CD8-positive, alpha-beta memory T cell (primary cell): ENCODE data around the gene TMEM217. TPM values are rescaled to one million over a fixed set of nuclear protein-coding genes. Genes with fewer than 3 reads are reported as not detected.
"Not testable (repeated sequence)": the region's sequence is repeated elsewhere in the genome, so short reads cannot be mapped to it uniquely, and the experiment has no call there.

Source experiments
- CTCF ChIA-PET: fragments of 350-600 bp; sonication (Branson Sonifier 250); formaldehyde crosslinking; loops from one replicate; lab custom pipeline; 2021; ENCODE audit warnings: antibody characterized with exemption; lab: Charles Lee
- POLR2A ChIA-PET: fragments of 350-600 bp; sonication (Branson Sonifier 250); formaldehyde crosslinking; loops from one replicate; lab custom pipeline; 2021; ENCODE audit warnings: antibody characterized with exemption; lab: Charles Lee
- DNase-seq, 5 donors: peaks; one replicate each; pipeline versions ENCODE4 v3.0.0 to v3.0.0-alpha.2; 2020 to 2022; ENCODE audit warnings: mixed read lengths in 1 of 5
- H3K27ac ChIP-seq: one replicate; pipeline ENCODE4 v1.7.0; 2013; ENCODE audit warnings: low read depth, mild to moderate bottlenecking, low read length, moderate library complexity
- H3K27me3 ChIP-seq: 2 replicates; pipeline ENCODE4 v1.7.0; 2013; ENCODE audit warnings: low read length, mild to moderate bottlenecking; ENCODE audit not compliant: insufficient read depth, poor library complexity, severe bottlenecking
- H3K36me3 ChIP-seq: 2 replicates; pipeline ENCODE4 v1.7.0; 2013; ENCODE audit warnings: mild to moderate bottlenecking, low read length, moderate library complexity; ENCODE audit not compliant: insufficient read depth
- H3K4me1 ChIP-seq: 2 replicates; pipeline ENCODE4 v1.7.0; 2013; ENCODE audit warnings: mild to moderate bottlenecking, low read length, moderate library complexity; ENCODE audit not compliant: insufficient read depth
- H3K4me3 ChIP-seq: 2 replicates; pipeline ENCODE4 v1.7.0; 2013; ENCODE audit warnings: mild to moderate bottlenecking, low read length
- H3K9me3 ChIP-seq: 2 replicates; pipeline ENCODE4 v1.7.0; 2013; ENCODE audit warnings: mild to moderate bottlenecking, low read length
- H3K27ac Mint-ChIP-seq, 8 donors: one replicate each; pipeline ENCODE4 v1.8.0; 2020 to 2021; ENCODE audit warnings: mixed read lengths in 8 of 8, mild to moderate bottlenecking in 6 of 8, inconsistent platforms in 3 of 8, moderate library complexity in 3 of 8
- H3K27me3 Mint-ChIP-seq, 2 donors: one replicate each; pipeline ENCODE4 v1.8.0; 2020 to 2021; ENCODE audit warnings: mixed read lengths in 2 of 2, mild to moderate bottlenecking in 1 of 2, moderate library complexity in 1 of 2
- H3K36me3 Mint-ChIP-seq, 3 donors: one replicate each; pipeline ENCODE4 v1.8.0; 2020 to 2021; ENCODE audit warnings: mixed read lengths in 3 of 3, inconsistent platforms in 1 of 3, mild to moderate bottlenecking in 1 of 3
- H3K4me1 Mint-ChIP-seq, 3 donors: one replicate each; pipeline ENCODE4 v1.8.0; 2020 to 2021; ENCODE audit warnings: mixed read lengths in 3 of 3, inconsistent platforms in 1 of 3, mild to moderate bottlenecking in 1 of 3
- H3K4me3 Mint-ChIP-seq, 7 donors: one replicate each; pipeline ENCODE4 v1.8.0; 2020 to 2021; ENCODE audit warnings: mixed read lengths in 7 of 7, mild to moderate bottlenecking in 6 of 7, moderate library complexity in 4 of 7, inconsistent platforms in 2 of 7
- H3K9me3 Mint-ChIP-seq, 5 donors: one replicate each; pipeline ENCODE4 v1.8.0; 2020 to 2022; ENCODE audit warnings: mixed read lengths in 5 of 5, mild to moderate bottlenecking in 3 of 5, moderate library complexity in 2 of 5, inconsistent platforms in 1 of 5
- polyA plus RNA-seq: library from polyadenylated mRNA; unstranded; fragments of 300-500 nt; fragmentation: Illumina TruSeq; gene quantifications from one replicate; pipeline ENCODE4 v1.2.3, GENCODE V29; 2021
- total RNA-seq, 2 experiments: library from RNA; stranded (reverse); gene quantifications; one replicate each; pipeline ENCODE4 v1.2.3, GENCODE V29; 2021

The TMEM217 gene
- total and polyA plus RNA-seq, 3 experiments from 2014 or later, result 0.44 to 6.6 (median 4.2) TPM

DNA sequence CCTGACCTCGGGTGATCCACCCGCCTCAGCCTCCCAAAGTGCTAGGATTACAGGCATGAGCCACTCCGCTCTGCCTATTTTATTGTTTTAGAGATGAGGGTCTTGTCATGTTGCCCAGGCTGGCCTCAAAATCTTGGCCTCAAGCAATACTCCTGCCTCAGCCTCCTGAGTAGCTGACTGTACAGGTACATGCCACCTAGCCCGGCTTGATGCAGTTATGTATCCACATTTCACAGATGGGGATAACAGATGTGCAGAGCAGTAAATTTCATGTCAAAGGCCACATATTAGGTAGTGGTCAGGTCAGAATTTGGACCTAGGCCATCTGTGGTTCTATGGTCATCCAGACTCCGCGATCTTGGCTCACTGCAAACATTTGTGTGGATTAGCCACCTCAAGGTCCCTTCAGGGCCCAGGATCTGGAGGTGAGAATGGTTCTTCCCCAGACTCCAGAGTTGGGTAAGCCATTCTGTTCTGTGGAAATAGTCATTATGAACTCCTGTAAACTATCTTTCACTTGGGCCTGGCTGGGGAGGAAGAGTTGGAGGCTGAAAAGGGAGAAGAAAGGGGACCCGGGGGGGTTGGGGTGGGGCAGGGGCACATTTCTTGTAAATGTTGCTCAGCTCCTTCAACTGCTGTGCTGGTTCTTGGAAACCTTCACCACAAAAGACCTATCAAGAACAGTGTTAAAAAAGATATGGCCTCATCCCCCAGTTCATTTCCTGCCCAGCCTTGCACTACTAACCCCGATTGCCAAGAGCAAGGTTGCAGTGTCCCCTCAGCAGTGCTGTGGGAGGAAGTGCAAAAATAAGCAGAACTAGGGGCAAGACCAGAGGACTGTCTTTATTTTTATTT, 75.0 kb downstream of the TMEM217 start:
- Mint-ChIP-seq H3K27ac (peak overlapping the region; percentile 86 to 93 (median 90)), H3K4me1 (peaks cover 55 to 74% (median 66%) of the 10 kb centered on the region in 3 donors), H3K36me3 (peaks cover 0 to 2% (median 0%) of the 10 kb centered on the region in 3 donors), H3K4me3 (peak overlapping the region; percentile 14 to 74 (median 71)), H3K9me3 (no peaks in the 10 kb centered on the region), H3K27me3 (no peaks in the 10 kb centered on the region)
- H3K4me3 ChIP-seq, result peak overlapping the region; percentile 60
- CTCF ChIA-PET, result interaction anchor here (4.5 to 16.9 kb wide), 3 partner anchors 11 to 159 kb away, joined by 31 to 461 read pairs (median 216); no protein-coding TSS in a partner anchor
- peak overlapping the region; percentile 82 for H3K27ac ChIP-seq
- POLR2A ChIA-PET, result interaction anchor here (0.6 to 1.2 kb wide), 3 partner anchors 9 to 11 kb away, joined by 3 to 4 read pairs (median 3); no protein-coding TSS in a partner anchor
- H3K27me3 ChIP-seq, result no peaks in the 10 kb centered on the region
- peak; percentile 31 to 76 (median 67) for DNase-seq
- H3K4me1 ChIP-seq, result peaks cover 76% of the 10 kb centered on the region
- H3K9me3 ChIP-seq, result no peaks in the 10 kb centered on the region
- H3K36me3 ChIP-seq, result no peaks in the 10 kb centered on the region

DNA sequence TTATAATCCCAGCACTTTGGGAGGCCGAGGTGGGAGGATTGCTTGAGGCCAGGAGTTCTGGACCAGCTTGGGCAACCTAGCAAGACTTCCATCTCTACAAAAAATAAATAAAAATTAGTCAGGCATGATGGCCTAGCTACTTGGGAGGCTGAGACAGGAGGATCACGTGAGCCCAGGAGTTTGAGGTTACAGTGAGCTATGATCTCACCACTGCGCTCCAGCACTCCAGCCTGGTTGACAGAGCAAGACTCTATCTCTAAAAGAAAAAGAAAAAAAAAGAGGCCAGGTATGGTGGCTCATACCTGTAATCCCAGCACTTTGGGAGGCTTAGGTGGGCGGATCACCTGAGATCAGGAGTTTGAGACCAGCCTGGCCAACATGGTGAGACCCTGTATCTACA, 77.3 kb downstream of the TMEM217 start:
- H3K27me3 ChIP-seq, DNase-seq, H3K4me3 ChIP-seq, POLR2A ChIA-PET, H3K27me3 Mint-ChIP-seq, H3K9me3 Mint-ChIP-seq, H3K36me3 ChIP-seq, H3K4me3 Mint-ChIP-seq, H3K9me3 ChIP-seq: not testable (repeated sequence)
- Histone ChIP-seq H3K4me1 (peaks cover 74% of the 10 kb centered on the region), H3K27ac (peak overlapping the region; percentile 43)
- peaks cover 56 to 74% (median 70%) of the 10 kb centered on the region in 3 donors for H3K4me1 Mint-ChIP-seq
- peak overlapping the region in 5 of 8 donors; percentile 37 to 89 (median 66) for H3K27ac Mint-ChIP-seq
- peaks cover 4 to 13% (median 11%) of the 10 kb centered on the region in 3 donors for H3K36me3 Mint-ChIP-seq
- CTCF ChIA-PET, result interaction anchor here (1.1 to 16.9 kb wide), 6 partner anchors 9 to 295 kb away, joined by 3 to 461 read pairs (median 18); partner anchors contain the start of gene C6orf89

GRCh38 chr6:37180075-37180474, 77.9 kb downstream of the TMEM217 start:
- H3K27me3 ChIP-seq, result no peaks in the 10 kb centered on the region
- Mint-ChIP-seq H3K27ac (peak overlapping the region in 5 of 8 donors; percentile 17 to 89 (median 37)), H3K27me3 (no peaks in the 10 kb centered on the region), H3K4me3 (no peak overlapping the region), H3K4me1 (peaks cover 60 to 75% (median 72%) of the 10 kb centered on the region in 3 donors), H3K36me3 (peaks cover 9 to 18% (median 16%) of the 10 kb centered on the region in 3 donors), H3K9me3 (no peaks in the 10 kb centered on the region)
- peaks cover 8% of the 10 kb centered on the region for H3K36me3 ChIP-seq
- no peak for DNase-seq
- peaks cover 74% of the 10 kb centered on the region for H3K4me1 ChIP-seq
- CTCF ChIA-PET, result interaction anchor here (1.1 to 16.9 kb wide), 5 partner anchors 8 to 295 kb away, joined by 3 to 461 read pairs (median 31); partner anchors contain the start of gene C6orf89
- POLR2A ChIA-PET, result no interaction called here
- peak overlapping the region; percentile 43 for H3K27ac ChIP-seq
- no peaks in the 10 kb centered on the region for H3K9me3 ChIP-seq
- no peak overlapping the region for H3K4me3 ChIP-seq

GRCh38 chr6:37177935-37178517, 79.9 kb downstream of the TMEM217 start:
- no peak for DNase-seq
- H3K36me3 Mint-ChIP-seq, result peaks cover 29 to 39% (median 36%) of the 10 kb centered on the region in 3 donors
- CTCF ChIA-PET, result interaction anchor here (0.9 to 16.9 kb wide), 5 partner anchors 10 to 292 kb away, joined by 3 to 461 read pairs (median 5); partner anchors contain the start of gene C6orf89
- POLR2A ChIA-PET, result no interaction called here
- peaks cover 70 to 83% (median 77%) of the 10 kb centered on the region in 3 donors for H3K4me1 Mint-ChIP-seq
- H3K36me3 ChIP-seq, result peaks cover 28% of the 10 kb centered on the region
- H3K27ac Mint-ChIP-seq, result peak overlapping the region; percentile 31 to 98 (median 75)
- H3K4me3 Mint-ChIP-seq, result peak overlapping the region in 2 of 7 donors; percentile 35 to 91
- H3K27me3 Mint-ChIP-seq, result no peaks in the 10 kb centered on the region
- H3K4me1 ChIP-seq, result peaks cover 77% of the 10 kb centered on the region
- H3K9me3 Mint-ChIP-seq, result no peaks in the 10 kb centered on the region
- H3K27me3 ChIP-seq, result no peaks in the 10 kb centered on the region
- H3K9me3 ChIP-seq, result no peaks in the 10 kb centered on the region
- H3K27ac ChIP-seq, result peak overlapping the region; percentile 89
- no peak overlapping the region for H3K4me3 ChIP-seq

- POLR2A ChIA-PET, result interaction anchor here (0.5 to 0.6 kb wide), 2 partner anchors 9 to 15 kb away, joined by 3 to 4 read pairs; no protein-coding TSS in a partner anchor
- peak overlapping the region; percentile 48 to 98 (median 80) for H3K27ac Mint-ChIP-seq
- peak overlapping the region; percentile 89 for H3K27ac ChIP-seq
- H3K4me1 ChIP-seq, result peaks cover 78% of the 10 kb centered on the region
- H3K36me3 ChIP-seq, result peaks cover 35% of the 10 kb centered on the region
- peak overlapping the region in 4 of 7 donors; percentile 20 to 91 (median 53) for H3K4me3 Mint-ChIP-seq
- H3K9me3 ChIP-seq, result no peaks in the 10 kb centered on the region
- H3K4me3 ChIP-seq, result no peak overlapping the region
- no peaks in the 10 kb centered on the region for H3K27me3 ChIP-seq
- DNase-seq, result no peak
- CTCF ChIA-PET, result interaction anchor here (0.9 to 16.9 kb wide), 5 partner anchors 11 to 153 kb away, joined by 3 to 461 read pairs (median 8); no protein-coding TSS in a partner anchor
- H3K4me1 Mint-ChIP-seq, result peaks cover 73 to 84% (median 77%) of the 10 kb centered on the region in 3 donors
- H3K36me3 Mint-ChIP-seq, result peaks cover 35 to 46% (median 43%) of the 10 kb centered on the region in 3 donors
- no peaks in the 10 kb centered on the region for H3K27me3 Mint-ChIP-seq
- H3K9me3 Mint-ChIP-seq, result no peaks in the 10 kb centered on the region
Measured at GRCh38 chr6:37177077-37177934, 80.6 kb downstream of the TMEM217 start.

GRCh38 chr6:37176268-37177076, 81.5 kb downstream of the TMEM217 start:
- Mint-ChIP-seq H3K27ac (peak overlapping the region; percentile 48 to 98 (median 94)), H3K4me3 (peak overlapping the region in 6 of 7 donors; percentile 90 to 99 (median 94)), H3K27me3 (no peaks in the 10 kb centered on the region), H3K36me3 (peaks cover 42 to 54% (median 51%) of the 10 kb centered on the region in 3 donors), H3K9me3 (no peaks in the 10 kb centered on the region), H3K4me1 (peaks cover 70 to 78% (median 74%) of the 10 kb centered on the region in 3 donors)
- Histone ChIP-seq H3K4me1 (peaks cover 70% of the 10 kb centered on the region), H3K36me3 (peaks cover 41% of the 10 kb centered on the region), H3K27ac (peak overlapping the region; percentile 89), H3K9me3 (no peaks in the 10 kb centered on the region), H3K27me3 (no peaks in the 10 kb centered on the region), H3K4me3 (peak overlapping the region; percentile 68)
- ChIA-PET CTCF (interaction anchor here (1.2 to 16.9 kb wide), 5 partner anchors 17 to 153 kb away, joined by 3 to 461 read pairs (median 216); no protein-coding TSS in a partner anchor), POLR2A (interaction anchor here (0.6 to 1.4 kb wide), 3 partner anchors 11 to 31 kb away, joined by 4 to 6 read pairs (median 5); no protein-coding TSS in a partner anchor)
- no peak for DNase-seq
